Caki2 (cell line): ENCODE data around the gene PCP2. TPM values are rescaled to one million over a fixed set of nuclear protein-coding genes. Genes with fewer than 3 reads are reported as not detected.

ENCODE experiments used
- DNase-seq: peaks from one replicate; pipeline ENCODE4 v3.0.0-alpha.2; 2015; ENCODE audit warnings: low read depth
- in situ Hi-C: cut with HindIII; loops from 2 replicates; pipeline ENCODE4 v1.10.0; 2016; ENCODE audit warnings: low sequenced_read_pairs, low pct_unique_long_range_greater_than_20kb, mixed read lengths
- total RNA-seq: library from RNA; depleted of rRNA; stranded (reverse); fragments of >200 nt; shearing (Covaris generic); gene quantifications from 2 replicates; pipeline ENCODE4 v1.2.3, GENCODE V29; 2014; ENCODE audit warnings: low replicate concordance

PCP2 gene
- total RNA-seq, 1 experiment from 2014 or later, result not detected

DNA sequence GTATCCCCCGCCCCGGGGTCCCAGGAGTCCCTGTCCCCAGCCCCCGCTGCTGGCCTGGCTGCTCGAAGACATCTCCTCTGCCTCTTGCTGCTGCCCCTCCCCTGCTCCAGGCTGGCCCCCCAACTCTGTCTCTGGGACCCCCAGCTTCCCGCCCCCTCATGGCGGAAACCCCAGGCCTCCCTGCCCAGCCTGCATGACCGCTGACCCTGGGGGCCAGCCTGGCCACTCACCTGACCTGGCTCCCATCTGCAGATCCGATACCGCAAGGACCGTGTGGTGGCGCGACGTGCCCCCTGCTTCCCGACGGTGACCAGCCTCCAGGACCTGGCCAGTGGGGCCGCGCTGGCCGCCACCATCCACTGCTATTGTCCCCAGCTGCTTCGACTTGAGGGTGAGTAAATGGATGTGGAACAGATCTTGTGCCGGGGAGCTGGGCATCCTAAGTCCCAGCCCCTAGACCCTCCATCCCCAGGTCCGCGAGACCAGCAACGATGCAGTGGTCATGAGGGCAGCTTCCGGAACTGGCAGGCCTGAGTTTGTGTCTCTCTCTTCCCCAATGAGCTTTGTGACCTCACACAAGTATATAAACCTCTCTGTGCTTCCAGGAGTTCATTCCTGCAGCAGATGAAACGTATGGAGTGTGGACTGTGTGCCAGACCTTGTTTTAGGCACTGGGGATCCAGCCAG is 25.5 kb downstream of the PCP2 start:
- in situ Hi-C loops, result no loop called here

DNA sequence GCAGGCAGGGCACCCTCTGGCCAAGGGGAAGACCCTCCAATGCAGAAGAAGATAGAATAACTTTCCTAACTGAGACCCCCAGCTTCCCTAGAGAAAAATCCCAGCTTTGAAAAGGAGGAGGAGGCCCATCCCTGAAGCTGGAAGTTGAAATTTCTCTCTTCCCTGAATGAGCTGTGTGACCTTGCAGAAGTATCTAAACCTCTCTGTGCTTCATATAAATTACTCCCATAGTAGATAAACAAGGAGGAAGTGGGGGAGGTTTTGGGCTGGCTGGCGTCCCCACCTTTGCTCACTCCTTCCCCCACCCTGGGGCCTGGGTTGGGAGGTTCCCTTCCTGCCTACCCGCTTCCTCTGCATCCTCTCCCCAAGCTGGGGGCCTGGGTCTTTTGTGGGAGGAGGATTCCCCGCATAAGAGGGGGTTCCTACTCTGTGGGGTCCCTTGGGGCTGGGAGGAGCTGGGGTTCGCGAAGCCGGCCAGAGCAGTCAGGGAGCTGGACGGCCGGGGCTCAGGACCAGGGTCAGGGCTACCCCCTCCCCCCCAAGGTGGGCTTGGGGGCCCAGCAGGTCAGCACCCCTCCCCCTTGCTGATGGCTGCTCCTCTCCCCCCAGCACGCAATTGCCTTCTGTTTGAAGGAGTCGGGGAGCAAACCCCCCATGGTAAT is 26.2 kb downstream of the PCP2 start:
- in situ Hi-C loops, result no loop called here
- DNase-seq, result no peak

More for the DNA sequence above, 25.5 kb downstream of the PCP2 start:
- DNase-seq, result no peak

DNA sequence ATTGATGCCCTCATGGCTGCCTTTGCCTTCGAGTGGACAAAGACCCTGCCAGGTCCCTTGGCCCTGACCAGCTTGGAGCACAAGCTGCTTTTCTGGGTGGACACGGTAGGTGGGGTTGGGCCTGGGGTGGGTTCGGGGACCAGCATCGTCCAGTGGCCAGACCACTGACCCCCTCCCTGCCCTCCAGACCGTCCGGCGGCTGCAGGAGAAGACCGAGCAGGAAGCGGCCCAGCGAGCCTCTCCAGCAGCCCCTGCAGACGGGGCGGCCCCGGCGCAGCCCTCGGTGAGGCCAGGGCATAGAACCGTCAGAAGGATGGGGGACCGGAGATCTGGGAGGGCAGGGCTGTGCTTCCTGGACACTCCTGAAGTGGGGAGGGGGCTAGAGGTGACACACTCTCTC is 27.2 kb downstream of the PCP2 start:
- DNase-seq, result no peak
- in situ Hi-C loops, result no loop called here

DNA sequence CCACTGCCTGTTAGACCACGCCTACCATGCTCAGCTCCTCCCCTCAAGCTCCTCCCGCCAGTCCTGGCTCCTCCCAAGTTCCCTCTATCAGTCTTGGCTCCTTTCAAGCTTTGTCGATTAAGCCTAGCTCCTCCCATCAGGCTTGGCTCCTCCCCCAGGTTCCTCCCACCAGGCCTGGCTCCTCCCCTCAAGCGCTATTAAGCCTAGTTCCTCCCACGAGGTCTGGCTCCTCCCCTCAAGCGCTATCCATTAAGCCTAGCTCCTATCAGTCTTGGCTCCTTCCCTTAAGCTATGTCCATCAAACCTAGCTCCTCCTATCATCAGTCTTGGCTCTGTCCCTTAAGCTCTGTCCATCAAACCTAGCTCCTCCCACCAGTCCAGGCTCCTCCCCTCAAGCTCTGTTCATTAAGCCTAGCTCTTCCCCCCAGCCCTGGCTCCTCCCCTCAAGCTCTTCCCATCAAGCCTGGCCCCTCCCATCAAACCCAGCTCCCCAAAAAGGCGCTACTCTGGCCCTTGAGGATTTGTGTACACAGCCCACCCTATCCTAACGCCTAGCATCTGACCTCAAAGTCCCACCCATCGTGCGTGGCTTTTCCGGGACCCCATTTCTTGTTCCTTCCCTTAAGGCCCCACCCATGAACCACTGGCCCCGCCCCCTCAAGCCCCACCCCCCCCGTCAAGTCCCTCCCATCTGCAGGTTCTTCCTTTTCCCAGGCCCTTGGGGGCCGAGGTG is 27.9 kb downstream of the PCP2 start:
- in situ Hi-C loops, result no loop called here
- DNase-seq, result peak; percentile 69

DNA sequence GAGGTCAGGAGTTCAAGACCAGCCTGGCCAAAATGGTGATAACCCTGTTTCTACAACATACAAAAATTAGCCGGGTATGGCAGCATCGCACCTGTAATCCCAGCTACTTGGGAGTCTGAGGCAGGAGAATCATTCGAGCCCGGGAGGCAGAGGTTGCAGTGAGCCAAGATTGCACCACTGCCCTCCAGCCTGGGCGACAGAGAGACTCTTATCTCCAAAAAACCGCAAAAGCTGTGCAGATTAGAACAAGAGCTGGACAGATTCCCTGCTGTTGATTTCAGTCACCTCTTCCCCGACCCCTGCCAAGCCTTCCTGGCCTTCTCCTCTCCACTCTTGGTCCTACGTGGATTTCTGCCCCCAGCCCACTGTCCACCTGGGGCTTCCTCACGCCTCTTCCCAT is 29.6 kb downstream of the PCP2 start:
- no peak for DNase-seq
- in situ Hi-C loops, result no loop called here

DNA sequence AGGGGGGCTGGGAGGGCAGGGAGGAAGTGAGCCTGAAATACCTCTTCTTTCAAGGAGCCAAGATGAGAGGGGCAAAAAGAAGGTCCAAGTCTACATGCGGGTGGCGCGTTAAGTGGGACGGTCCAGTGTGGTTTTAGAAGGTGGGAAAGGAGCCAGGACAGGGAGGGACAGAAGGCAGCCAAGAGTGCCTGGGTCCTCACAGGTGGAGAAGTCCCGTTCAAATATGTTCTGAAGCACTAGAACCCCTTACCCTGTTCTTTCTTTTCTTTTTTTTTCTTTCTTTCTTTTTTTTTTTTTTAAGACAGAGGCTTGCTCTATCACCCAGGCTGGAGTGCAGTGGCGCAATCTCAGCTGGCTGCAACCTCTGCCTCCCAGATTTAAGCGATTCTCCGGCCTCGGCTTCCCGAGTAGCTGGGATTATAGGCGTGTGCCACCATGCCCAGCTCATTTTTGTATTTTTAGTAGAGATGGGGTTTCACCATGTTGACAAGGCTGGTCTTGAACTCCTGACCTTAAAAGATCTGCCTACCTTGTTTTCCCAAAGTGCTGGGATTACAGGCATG is 30.5 kb downstream of the PCP2 start:
- in situ Hi-C loops, result no loop called here
- no peak for DNase-seq

DNA sequence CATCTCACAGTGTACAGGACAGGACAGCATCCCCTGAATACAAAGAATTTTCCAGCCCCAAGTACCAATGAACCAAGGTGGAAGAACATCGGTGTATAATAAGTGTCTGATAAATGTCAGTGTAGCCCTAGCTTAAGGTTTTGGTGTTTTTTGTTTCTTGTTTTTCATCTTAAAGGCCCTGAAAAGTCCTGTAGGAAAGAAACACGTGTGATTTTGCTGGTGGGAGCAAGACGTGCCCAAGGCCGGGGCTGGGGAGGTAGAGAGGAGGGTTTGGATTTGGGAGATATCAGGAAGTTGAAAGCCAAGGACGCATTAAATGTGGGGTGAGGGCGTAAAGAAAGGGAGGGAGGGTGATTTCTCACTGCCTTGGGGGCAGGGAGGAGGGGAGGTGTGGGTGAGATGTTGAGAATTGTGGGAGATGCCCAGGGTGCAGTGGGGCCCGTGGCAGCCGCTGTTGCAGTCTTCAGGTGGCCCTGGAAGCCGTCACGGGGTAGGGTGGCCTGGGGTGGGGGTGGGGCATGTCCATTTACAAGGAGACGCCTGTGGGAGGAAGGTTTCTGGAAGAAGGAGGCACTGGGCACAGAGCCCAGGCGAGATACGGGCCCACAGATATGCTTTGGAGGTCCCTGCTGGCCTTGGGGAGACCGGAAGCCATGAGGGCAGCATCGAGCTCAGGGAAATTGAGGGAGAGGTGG is 31.1 kb downstream of the PCP2 start:
- DNase-seq, result no peak
- in situ Hi-C loops, result no loop called here

DNA sequence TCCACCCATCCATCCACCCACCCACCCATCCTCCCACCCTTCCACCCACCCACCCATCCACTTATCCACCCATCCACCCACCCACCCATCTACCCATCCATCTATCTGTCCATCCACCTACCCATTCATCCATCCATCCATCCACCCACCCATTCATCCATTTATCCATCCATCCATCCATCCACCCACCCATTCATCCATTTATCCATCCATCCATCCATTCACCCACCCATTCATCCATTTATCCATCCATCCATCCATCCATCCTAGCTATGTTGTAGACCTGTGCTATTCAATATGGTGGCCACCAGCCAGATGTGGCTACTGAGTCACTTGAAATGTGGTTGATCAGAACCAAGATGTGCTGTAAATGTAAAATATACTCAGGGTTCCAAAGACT is 32.8 kb downstream of the PCP2 start:
- no peak for DNase-seq
- in situ Hi-C loops, result no loop called here

DNA sequence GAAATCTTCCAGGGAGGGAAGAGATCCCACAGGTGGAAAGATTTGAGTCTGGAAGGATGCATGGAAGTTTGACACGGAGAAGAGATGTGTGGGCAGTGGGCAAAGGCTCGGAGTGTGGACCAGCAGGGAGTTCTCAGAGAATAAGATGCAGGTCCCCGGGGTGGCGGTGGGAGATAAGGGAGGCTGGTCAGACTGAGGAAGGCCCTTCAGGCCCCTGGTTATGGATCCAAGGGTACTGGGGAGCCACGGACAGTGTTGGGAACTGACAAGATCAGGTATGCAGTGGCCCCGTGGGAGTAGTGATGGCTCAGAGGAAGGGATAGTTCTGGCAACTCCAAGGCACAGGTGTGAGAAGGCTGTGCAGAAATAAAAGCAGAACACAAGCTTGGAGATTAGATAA is 35.3 kb downstream of the PCP2 start:
- in situ Hi-C loops, result no loop called here

DNA sequence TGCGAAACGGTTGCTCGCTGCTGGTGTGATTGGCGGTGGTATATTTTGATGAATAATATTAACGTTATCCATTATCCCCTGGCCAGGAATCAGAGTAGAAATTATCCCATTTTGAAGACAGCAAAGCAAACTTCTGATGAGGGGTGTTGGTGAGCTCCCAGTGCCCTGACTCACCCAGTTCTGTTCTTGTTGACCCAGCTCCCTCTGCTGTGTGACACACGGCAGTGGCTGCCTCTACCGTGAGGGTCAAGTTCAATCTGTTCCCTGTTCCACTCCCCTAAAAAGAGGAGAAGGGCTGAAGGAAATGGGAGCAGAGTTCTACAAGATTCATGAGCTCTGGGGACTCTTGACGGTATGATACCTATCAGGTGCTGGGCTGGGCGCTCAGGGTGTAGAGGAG is 35.8 kb downstream of the PCP2 start:
- DNase-seq, result no peak
- in situ Hi-C loops, result no loop called here

More for the DNA sequence above, 35.3 kb downstream of the PCP2 start:
- no peak for DNase-seq

DNA sequence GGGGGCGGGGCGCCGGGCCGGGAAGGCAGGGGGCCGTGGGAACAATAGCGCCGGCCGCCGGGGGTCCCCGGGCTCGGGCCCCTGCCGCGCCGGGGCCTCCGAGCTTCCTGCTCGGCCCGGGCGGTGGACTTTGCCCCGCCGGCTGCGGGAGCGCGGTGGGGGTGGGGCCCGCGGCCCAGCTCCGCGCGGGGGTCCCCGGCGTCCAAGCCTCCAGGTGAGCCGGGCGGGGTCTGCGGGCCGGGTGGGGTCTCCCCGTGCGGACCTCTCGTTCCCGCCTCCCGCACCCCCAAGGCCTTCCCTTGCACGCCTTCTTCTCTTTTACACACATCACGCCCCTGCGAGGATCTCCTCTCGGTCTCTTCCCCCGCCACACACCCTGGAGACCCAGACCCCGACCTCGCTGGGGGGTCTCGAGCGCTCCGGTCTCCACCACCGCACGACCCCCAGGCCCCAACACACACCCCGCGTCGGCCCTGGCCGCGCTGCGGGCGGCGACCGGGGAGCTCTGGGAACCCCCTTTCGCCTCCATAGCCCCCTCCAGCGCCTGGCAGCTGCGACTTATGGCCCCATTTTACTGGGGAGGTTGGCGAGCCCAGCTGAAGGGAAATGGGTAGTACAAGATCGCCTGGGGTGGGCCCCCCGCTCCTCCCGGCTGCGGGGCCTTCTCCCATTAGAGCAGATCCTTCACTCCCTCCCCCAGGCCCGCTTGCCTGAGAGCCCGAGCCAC is 37.1 kb downstream of the PCP2 start:
- DNase-seq, result no peak
- in situ Hi-C loops, result no loop called here

DNA sequence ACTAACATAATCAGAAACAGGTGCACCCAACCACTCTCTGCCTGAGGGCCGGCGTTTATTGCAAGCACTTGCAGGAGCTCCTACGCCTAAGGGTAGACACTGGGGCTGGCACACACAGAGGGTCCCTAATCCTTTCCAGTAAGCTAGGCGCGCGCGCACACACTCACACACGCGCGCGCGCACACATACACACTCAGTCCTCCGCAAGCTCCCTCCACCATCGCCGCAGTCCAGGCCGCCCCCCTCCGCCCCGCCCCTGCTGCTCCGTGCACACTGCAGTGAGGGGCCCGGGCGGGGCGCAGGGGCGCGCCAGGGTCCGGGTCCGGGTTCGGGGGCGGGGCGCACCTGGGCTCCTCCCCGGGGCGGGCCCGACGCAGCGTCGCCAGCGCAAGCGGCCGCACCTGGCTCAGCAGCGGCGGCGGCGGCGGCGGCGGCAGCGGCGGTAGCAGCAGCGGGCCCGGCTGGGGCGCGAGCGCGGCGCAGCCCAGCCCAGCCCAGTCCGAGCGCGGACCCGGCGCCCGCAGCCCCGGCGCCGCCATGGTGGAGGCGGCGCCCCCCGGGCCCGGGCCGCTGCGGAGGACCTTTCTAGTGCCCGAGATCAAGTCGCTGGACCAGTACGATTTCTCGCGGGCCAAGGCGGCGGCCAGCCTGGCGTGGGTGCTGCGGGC is 37.9 kb downstream of the PCP2 start, which contains the start of gene CAMSAP3:
TSS of gene CAMSAP3 (plus strand) at position 398 of the 668 bp plus-strand sequence. CDS start at position 538, 140 bp downstream.
- DNase-seq, result peak; percentile 21
- in situ Hi-C loops, result no loop called here

DNA sequence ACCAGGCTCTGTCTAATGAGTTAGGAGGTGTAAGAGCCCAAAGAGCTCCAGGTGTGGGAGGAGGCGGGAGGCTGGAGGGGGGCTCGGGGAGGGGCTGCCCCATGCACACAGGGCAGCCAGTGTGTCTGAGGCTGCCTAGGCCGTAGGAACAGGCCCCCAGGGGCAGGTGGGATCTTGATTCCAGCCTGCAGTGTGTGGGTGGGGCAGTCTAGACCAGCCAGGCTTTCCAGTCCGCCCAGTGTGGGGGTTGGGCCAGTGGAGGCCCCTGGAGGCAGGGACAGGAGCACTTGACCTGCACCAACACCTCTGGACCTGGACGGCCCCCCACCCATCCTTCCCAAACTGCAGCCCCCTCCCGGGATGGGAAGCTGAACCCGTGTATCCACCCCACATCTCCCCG is 43.3 kb downstream of the PCP2 start:
- in situ Hi-C loops, result no loop called here
- DNase-seq, result no peak

DNA sequence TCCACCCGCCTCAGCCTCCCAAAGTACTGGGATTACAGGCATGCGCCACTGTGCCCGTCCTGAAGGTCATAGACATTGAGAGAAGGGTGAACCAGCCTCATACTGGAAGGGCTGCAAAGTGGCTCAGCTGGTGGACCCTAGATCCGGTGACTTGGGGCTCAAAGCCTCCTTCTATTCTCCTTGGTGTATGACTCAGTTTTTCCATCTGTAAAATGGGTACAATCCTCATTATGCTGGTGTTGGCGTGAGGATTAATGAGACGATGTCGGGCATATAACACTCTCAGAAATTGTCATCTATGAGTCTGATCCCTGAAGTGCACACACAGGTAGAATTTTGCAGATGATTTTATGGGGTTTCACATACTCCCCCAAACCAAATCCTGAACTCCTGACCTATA is 43.7 kb downstream of the PCP2 start:
- in situ Hi-C loops, result no loop called here
- no peak for DNase-seq

DNA sequence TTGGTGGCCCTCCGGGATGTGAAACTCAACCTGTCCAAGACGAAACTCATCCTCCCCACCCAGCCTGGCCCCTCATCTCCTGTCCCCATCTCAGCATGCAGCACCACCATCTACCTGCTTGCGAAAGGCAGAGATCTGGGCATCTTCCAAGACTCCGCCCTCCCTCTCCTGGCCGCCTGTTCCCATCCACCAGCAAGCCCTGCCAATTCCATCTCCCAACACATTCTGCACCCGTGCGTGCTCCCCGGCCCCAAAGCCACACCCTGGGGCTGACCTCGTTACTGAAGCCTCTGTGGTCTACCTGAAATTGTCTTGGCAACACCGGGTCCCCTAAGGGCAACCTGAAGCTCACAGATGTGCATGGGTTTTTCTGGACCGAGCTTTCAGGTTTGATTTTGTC is 51.1 kb downstream of the PCP2 start:
- no peak for DNase-seq
- in situ Hi-C loops, result no loop called here
